Breast epithelium (tissue), 4 donors: ENCODE results near the gene LAMA3. TPM values are rescaled to one million over a fixed set of nuclear protein-coding genes. Genes with fewer than 3 reads are reported as not detected.

ENCODE experiments used
- DNase-seq, 2 donors: peaks; one replicate each; pipeline ENCODE4 v3.0.0-alpha.2; 2019; ENCODE audit warnings: low spot score in 2 of 2
- H3K27ac ChIP-seq, 2 donors: fragments of 200-600 bp; sonication (generic) in 1 of 2; one replicate each; pipeline ENCODE4 v1.5.1; 2016 to 2019; ENCODE audit warnings: mild to moderate bottlenecking in 1 of 2
- H3K27me3 ChIP-seq, 2 donors: fragments of 200-600 bp; sonication (generic) in 1 of 2; one replicate each; pipeline versions ENCODE4 v1.5.1 to v1.6.0; 2017 to 2019; ENCODE audit warnings: control low read depth in 1 of 2, mild to moderate bottlenecking in 1 of 2
- H3K36me3 ChIP-seq: fragments of 200-600 bp; one replicate; pipeline ENCODE4 v1.5.1; 2019
- H3K4me1 ChIP-seq, 2 donors: fragments of 200-600 bp; sonication (generic); one replicate each; pipeline ENCODE4 v1.5.1; 2016 to 2019; ENCODE audit warnings: control low read depth in 1 of 2
- H3K4me3 ChIP-seq, 3 donors: fragments of 200-600 bp; sonication (generic); 1 replicate in 2 of 3; 2 replicates in 1 of 3; pipeline ENCODE4 v1.5.1; 2016 to 2019; ENCODE audit warnings: mild to moderate bottlenecking in 3 of 3, moderate library complexity in 2 of 3
- H3K9me3 ChIP-seq, 2 donors: fragments of 200-600 bp; sonication (generic) in 1 of 2; one replicate each; pipeline ENCODE4 v1.5.1; 2016 to 2019; ENCODE audit warnings: control low read depth in 1 of 2
- POLR2A ChIP-seq: fragments of 450-650 bp; IDR thresholded peaks from one replicate; pipeline ENCODE4 v1.6.1; 2016; ENCODE audit warnings: antibody characterized with exemption, mild to moderate bottlenecking, moderate library complexity
- POLR2AphosphoS5 ChIP-seq, 3 donors: sonication (generic); formaldehyde crosslinking; IDR thresholded peaks; one replicate each; pipeline ENCODE4 v1.6.1; 2017; ENCODE audit warnings: antibody characterized with exemption in 3 of 3
- intact Hi-C: fragments of 100-400 bp; cut with DNase I; formaldehyde crosslinking; loops from one replicate; pipeline ENCODE4 v1.15.1; 2023; ENCODE audit warnings: low total_unique reads
- total RNA-seq, 3 donors: library from RNA; depleted of rRNA; stranded (reverse); fragments of >200 nt; gene quantifications; one replicate each; pipeline ENCODE4 v1.1.0, GENCODE V29; 2016
- TF ChIP-seq, protein P1 (sequence below), 3 donors: fragments of 450-650 bp; IDR thresholded peaks; one replicate each; pipeline ENCODE4 v1.5.1; 2016 to 2017; ENCODE audit warnings: antibody characterized with exemption in 3 of 3, mild to moderate bottlenecking in 3 of 3, moderate library complexity in 3 of 3

Gene LAMA3
- total RNA-seq, 3 donors from 2014 or later = 43.4 to 173 (median 127) TPM

DNA sequence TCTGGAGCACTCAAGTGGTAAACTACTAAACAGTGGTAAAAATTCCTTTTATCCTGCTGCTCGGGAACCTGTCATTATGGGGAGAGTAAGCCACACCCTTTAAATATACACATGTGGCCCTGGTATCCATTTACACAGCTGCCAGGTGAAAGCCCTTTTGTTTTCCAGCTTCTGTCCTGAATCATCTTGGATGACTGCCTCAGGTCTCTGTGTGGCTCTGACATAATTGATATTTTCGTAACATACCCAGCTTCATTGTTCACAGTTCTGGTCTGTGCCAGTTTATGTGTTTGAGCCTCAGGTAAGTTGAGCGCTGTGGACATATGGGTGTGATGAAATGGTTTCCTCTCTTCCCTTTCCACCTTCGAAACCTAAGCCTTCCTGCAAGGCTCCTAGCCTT is 309.6 kb downstream of the LAMA3 start:
- no peaks in the 10 kb centered on the region for H3K36me3 ChIP-seq
- TF ChIP-seq POLR2AphosphoS5 (IDR thresholded peaks at IDR 0.05) = peak in 1 of 3 donors; percentile 39
- TF ChIP-seq POLR2A = no peak
- intact Hi-C loops = no loop called here
- peak overlapping the region; percentile 85 to 86 for H3K27ac ChIP-seq
- H3K4me3 ChIP-seq = no peak overlapping the region
- DNase-seq = peak in 1 of 2 donors; percentile 66
- H3K9me3 ChIP-seq = no peaks in the 10 kb centered on the region
- no peaks in the 10 kb centered on the region for H3K27me3 ChIP-seq
- H3K4me1 ChIP-seq = peaks cover 0 to 4% of the 10 kb centered on the region in 2 donors

DNA sequence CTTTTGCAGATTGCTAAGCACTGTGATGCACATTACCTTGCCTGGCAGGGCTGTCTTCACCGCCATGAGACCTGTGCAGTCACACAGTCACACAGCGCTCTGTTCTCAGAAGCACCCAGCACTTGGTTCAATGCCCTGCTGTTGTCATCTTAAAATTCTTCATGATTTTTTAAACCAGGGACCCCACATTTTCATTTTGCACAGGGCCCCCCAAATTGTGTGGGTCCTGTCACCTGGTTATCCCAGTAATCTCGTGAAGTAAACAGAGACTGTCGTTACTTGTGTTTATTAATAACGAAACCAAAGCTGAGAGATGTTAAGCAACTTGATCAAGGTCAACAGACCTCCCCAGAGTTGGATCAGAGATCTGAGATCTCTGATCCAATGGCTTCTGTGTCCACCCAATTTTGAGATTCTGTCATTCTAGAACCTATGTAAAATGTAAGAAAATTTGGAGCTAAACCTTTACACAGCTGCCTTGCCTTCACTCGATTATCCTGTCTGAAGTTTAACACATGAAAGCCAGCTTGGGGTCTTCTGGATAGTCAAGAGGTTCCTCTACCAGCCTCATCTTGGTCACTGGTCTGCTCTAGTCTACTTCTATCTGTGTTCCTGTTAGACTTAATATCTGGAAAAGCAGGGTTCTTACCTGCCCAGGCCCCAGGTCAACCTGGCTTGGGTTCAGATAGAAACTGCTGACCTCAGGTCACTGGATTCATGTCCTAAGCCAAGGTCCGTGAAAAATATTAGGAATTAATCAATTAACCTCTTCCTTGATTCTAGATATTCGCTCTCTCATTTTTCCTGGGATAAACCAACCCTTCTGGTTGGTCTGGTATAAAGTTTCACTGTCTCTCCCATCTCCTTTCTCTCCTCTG is 311.6 kb downstream of the LAMA3 start:
- Histone ChIP-seq H3K36me3 (no peaks in the 10 kb centered on the region), H3K27ac (peak overlapping the region; percentile 40 to 61), H3K9me3 (no peaks in the 10 kb centered on the region), H3K4me1 (no peaks in the 10 kb centered on the region), H3K4me3 (no peak overlapping the region), H3K27me3 (no peaks in the 10 kb centered on the region)
- intact Hi-C loops = no loop called here
- TF ChIP-seq, protein P1, sequence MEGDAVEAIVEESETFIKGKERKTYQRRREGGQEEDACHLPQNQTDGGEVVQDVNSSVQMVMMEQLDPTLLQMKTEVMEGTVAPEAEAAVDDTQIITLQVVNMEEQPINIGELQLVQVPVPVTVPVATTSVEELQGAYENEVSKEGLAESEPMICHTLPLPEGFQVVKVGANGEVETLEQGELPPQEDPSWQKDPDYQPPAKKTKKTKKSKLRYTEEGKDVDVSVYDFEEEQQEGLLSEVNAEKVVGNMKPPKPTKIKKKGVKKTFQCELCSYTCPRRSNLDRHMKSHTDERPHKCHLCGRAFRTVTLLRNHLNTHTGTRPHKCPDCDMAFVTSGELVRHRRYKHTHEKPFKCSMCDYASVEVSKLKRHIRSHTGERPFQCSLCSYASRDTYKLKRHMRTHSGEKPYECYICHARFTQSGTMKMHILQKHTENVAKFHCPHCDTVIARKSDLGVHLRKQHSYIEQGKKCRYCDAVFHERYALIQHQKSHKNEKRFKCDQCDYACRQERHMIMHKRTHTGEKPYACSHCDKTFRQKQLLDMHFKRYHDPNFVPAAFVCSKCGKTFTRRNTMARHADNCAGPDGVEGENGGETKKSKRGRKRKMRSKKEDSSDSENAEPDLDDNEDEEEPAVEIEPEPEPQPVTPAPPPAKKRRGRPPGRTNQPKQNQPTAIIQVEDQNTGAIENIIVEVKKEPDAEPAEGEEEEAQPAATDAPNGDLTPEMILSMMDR (IDR thresholded peaks at IDR 0.05) = no peak
- no peak for DNase-seq

DNA sequence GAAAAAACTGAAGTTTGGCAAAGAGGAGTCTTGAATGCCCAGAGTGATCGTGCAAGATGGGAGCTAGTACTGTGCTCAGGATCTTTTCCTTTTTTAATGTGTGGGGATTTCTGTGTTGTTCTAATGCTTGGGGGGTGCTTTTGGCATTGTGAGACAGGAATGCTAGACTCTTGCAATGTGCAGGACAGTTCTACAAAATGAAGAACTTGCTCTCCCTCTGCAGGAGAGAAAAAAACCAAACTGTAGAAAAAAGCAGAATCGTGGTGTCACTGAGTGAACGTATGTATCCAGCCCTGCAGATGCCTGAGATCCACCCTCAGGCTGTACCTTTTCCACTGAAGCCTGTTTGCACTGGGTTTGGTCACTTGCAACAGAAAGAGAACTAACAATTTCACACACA is 313.2 kb downstream of the LAMA3 start:
- no peaks in the 10 kb centered on the region for H3K36me3 ChIP-seq

DNA sequence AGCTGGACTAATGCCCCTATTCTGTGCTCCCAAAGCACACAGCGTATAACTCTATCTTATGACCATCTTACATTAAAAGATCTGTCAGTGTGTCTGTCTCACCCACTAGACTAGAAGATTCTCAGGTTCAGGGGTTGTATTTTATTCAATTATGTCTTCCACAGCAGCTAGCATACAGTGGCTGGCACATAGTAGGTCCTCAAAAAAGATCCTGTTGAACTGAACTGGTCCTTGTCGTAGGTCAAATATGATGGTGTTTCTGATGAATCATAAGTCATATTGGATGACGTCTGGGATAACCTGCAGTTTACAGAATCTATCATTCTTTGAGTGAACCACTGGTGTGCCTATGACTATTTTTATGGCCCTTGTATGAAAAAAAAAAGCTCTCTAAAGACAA is 314.0 kb downstream of the LAMA3 start:
- Histone ChIP-seq H3K36me3 (no peaks in the 10 kb centered on the region), H3K4me3 (no peak overlapping the region)
- TF ChIP-seq POLR2AphosphoS5 (IDR thresholded peaks at IDR 0.05) = no peak
- TF ChIP-seq POLR2A = no peak
- TF ChIP-seq, protein P1 (IDR thresholded peaks at IDR 0.05) = no peak

More for the DNA sequence above, 313.2 kb downstream of the LAMA3 start:
- no peaks in the 10 kb centered on the region for H3K4me1 ChIP-seq
- no peaks in the 10 kb centered on the region for H3K9me3 ChIP-seq
- no peaks in the 10 kb centered on the region for H3K27me3 ChIP-seq
- H3K27ac ChIP-seq = no peak overlapping the region
- intact Hi-C loops = no loop called here
- DNase-seq = no peak
- TF ChIP-seq POLR2AphosphoS5 (IDR thresholded peaks at IDR 0.05) (no peak), POLR2A (no peak)
- TF ChIP-seq, protein P1 (IDR thresholded peaks at IDR 0.05) = no peak
- H3K4me3 ChIP-seq = no peak overlapping the region

DNA sequence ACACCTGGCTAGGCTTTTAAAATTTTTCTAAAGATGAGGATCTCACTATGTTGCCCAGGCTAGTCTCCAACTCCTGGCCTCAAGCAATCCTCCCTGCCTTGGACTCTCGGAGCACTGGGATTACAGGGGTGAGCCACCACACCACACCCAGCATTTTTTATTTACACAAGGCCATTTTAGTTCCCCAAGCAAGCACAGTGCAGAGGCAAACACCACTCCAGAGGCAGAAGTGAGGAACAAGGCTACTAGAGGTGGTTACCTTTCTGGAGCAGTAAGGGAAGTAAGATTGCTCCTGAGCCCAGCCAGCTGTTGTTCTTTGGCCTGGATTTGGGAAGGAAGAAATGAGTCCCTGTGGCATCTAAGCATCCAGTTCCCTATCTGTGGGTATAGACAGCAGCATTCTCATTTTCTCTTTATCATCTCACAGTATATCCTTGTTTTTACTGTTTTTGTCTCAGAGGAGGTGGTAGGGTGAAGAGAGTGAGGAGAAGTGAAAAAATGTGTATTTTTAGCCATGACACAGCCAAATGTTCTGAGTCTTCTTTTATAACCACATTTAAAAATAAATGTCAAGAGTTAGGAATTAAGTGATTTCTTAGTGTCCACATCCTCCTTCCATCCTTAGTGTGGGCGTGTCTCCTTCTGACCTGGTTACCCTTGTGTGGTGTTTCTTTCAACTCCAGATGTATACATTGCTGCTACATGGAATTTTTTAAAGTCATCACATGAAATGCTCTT is 314.8 kb downstream of the LAMA3 start:
- Histone ChIP-seq H3K36me3 (no peaks in the 10 kb centered on the region), H3K4me1 (no peaks in the 10 kb centered on the region), H3K27me3 (no peaks in the 10 kb centered on the region), H3K9me3 (no peaks in the 10 kb centered on the region), H3K27ac (no peak overlapping the region), H3K4me3 (no peak overlapping the region)
- no peak for DNase-seq
- TF ChIP-seq POLR2AphosphoS5 (IDR thresholded peaks at IDR 0.05) (no peak), POLR2A (no peak)
- TF ChIP-seq, protein P1 (IDR thresholded peaks at IDR 0.05) = no peak
- intact Hi-C loops = no loop called here

More for the DNA sequence above, 314.0 kb downstream of the LAMA3 start:
- H3K4me1 ChIP-seq = no peaks in the 10 kb centered on the region
- no peak overlapping the region for H3K27ac ChIP-seq
- DNase-seq = no peak
- no peaks in the 10 kb centered on the region for H3K27me3 ChIP-seq
- intact Hi-C loops = no loop called here
- no peaks in the 10 kb centered on the region for H3K9me3 ChIP-seq

Other genes with a start within 250 kb of the LAMA3 start
- 10 to 100 TPM; 61.6 to 80.8 (median 74.3) TPM for gene RIOK3, start 236.2 kb upstream of the LAMA3 start, total RNA-seq
- 10 to 100 TPM; 22.2 to 33.0 (median 23.9) TPM for gene RMC1, start 185.9 kb upstream of the LAMA3 start, total RNA-seq
- 100 to 1,000 TPM in 1 of 3 donors, 10 to 100 TPM in 2; 39.5 to 100 (median 81.3) TPM for gene NPC1, start 102.9 kb upstream of the LAMA3 start, total RNA-seq
- 10 to 100 TPM in 1 of 3 donors, 1 to 10 TPM in 2; 8.8 to 13.8 (median 9.9) TPM for gene ANKRD29, start 26.5 kb upstream of the LAMA3 start, total RNA-seq